Fibroblast of upper back skin (primary cell): ENCODE results near the gene ZBED6.
A peak's percentile ranks its signal among the peaks of the same experiment; 100 is the strongest.
"Not testable (repeated sequence)": the region's sequence is repeated elsewhere in the genome, so short reads cannot be mapped to it uniquely, and the experiment has no call there.

Experiments
- DNase-seq: peaks from one replicate; pipeline ENCODE4 v3.0.0-alpha.2; 2013

Gene ZBED6, protein sequence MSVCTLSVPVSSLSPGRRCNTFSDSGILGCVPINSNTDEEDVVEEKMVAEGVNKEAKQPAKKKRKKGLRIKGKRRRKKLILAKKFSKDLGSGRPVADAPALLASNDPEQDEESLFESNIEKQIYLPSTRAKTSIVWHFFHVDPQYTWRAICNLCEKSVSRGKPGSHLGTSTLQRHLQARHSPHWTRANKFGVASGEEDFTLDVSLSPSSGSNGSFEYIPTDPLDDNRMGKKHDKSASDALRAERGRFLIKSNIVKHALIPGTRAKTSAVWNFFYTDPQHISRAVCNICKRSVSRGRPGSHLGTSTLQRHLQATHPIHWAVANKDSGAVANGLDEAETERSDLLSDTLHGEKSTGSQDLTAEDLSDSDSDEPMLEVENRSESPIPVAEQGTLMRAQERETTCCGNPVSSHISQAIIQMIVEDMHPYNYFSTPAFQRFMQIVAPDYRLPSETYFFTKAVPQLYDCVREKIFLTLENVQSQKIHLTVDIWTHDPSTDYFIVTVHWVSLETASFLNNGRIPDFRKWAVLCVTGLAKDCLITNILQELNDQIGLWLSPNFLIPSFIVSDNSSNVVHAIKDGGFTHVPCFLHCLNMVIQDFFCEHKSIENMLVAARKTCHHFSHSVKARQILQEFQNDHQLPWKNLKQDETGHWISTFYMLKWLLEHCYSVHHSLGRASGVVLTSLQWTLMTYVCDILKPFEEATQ (N-terminal part only)

GRCh38 chr1:203795441-203796235, at the start of gene ZBED6, which contains the start of gene ZC3H11A:
ZBED6 (plus strand) TSS chr1:203795623; CDS start chr1:203797523, 1,900 bp downstream.
ZC3H11A (plus strand) TSS chr1:203795623; CDS start chr1:203817071, 21,448 bp downstream.
- DNase-seq: peak; percentile 99

DNA sequence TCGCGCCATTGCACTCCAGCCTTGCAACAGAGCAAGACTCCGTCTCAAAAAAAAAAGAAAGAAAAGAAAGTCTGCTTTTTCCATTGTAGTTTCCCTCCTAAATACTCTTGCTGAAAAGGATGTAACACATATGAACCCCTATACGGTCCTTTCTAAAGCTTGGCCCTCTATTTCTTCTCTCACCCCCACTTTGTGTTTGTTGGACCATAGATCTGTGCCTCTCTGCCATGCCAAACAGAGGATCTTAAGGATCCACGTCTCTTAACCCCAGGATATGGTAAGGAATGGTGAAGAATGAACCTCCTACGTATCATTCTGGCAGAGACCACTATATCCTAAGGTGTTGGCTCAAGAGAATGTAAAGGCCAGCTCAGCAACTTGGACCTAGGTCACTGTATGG, 49.1 kb upstream of the ZBED6 start:
- DNase-seq: no peak

GRCh38 chr1:203751051-203751450, 44.4 kb upstream of the ZBED6 start:
- peak; percentile 76 for DNase-seq

GRCh38 chr1:203751618-203752361, 43.6 kb upstream of the ZBED6 start:
- DNase-seq: not testable (repeated sequence)

GRCh38 chr1:203754455-203754864, 41.0 kb upstream of the ZBED6 start:
- DNase-seq: no peak

DNA sequence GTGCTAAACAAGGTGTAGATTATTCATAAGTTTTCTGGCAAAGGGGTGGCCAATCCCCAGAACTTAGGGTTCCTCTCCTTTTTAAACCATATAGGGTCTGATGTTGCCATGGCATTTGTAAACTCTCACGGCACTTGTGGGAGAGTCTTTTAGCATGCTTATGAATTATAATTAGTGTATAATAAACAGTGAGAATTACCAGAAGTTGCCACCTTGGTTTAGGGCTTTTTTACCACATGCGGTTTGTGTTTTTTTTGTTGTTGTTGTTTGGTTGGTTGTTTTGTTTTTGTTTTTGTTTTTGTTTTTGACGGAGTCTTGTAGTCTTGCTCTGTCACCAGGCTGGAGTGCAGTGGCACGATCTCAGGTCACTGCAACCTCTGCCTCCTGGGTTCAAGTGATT, 39.4 kb upstream of the ZBED6 start:
- no peak for DNase-seq

DNA sequence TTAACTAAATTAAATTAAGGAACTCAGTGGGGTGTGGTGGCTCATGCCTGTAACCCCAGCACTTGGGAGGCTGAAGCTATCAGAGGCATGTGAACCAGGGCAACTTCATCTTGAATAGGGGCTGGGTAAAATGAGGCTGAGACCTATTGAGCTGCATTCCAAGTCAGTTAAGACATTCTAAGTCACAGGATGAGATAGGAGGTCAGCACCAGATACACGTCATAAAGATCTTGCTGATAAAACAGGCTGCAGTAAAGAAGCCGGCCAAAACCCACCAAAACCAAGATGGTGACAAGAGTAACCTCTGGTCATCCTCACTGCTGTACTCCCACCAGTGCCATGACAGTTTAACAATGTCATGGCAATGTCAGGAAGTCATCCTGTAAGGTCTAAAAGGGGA, 36.7 kb upstream of the ZBED6 start:
- DNase-seq: not testable (repeated sequence)

DNA sequence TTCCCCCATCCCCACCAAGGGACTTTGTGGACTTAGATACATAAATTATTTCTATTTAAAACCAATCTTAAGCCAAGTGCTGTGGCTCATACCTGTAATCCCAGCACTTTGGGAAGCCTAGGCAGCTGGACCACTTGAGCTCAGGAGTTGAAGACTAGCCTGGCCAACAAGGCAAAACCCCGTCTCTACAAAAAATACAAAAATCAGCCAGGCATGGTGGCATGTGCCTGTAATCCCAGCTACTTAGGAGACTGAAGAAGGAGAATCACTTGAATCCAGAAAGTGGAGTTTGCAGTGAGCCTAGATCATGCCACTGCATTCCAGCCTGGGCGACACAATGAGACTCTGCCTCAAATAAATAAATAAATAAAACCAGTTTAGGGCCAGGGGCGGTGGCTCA, 34.9 kb upstream of the ZBED6 start:
- no peak for DNase-seq

DNA sequence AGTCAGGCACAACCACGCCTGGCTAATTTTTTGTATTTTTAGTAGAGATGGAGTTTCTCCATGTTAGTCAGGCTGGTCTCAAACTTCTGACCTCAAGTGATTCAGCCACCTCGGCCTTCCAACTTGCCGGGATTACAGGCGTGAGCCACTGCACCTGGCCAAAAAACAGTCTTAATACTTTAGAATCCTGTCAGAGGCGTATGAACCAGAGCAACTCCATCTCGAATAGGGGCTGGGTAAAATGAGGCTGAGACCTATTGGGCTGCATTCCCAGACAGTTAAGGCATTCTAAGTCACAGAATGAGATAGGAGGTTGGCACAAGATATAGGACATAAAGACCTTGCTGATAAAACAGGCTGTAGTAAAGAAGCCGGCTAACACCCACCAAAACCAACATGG, 33.5 kb upstream of the ZBED6 start:
- DNase-seq: not testable (repeated sequence)

- DNase-seq: no peak
These were observed 31.9 kb upstream of the ZBED6 start for GRCh38 chr1:203763505-203763904.

DNA sequence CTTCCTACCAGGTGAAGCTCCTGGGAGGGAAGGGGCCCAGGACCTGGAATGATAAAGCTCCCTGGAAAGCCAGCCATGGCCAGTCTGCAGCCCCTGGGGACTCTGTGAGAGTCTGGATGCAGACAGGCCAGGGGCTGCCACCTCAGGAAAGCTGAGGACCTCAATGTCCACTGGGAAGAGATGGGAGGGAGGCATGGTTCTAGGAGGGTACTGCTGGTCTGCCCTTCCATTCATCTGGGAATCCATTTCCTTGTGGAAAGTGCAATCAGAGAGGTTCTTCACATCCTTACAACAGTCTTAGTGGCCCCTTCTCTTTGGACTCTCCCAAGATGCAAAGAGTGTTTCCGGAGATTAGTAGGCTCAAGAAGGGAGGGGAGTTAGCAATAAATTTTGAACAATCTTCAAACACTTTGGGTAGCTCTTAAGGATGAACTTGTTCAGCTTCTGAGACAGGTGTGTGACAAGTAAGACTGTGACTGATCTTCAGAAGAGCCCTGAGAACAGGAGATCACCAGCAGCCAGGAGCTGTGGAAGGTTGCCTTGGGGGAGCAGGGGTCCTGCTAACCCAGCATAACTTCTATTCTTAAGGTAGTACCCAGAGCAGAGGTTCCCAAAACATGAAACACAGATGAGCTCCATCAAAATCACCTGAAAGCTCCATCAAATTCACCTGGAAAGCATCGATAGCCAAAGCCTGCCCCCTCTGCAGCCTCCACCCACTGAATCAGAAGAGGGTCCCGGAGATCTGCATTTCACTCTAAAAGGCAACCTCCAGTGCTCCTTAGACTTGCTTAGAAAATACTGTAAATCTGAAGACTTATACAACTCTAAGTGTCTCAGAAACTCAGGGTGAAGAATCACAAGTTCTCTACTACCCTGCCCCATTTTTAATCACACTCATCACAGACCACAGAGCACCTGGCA, 31.1 kb upstream of the ZBED6 start:
- DNase-seq: no peak

DNA sequence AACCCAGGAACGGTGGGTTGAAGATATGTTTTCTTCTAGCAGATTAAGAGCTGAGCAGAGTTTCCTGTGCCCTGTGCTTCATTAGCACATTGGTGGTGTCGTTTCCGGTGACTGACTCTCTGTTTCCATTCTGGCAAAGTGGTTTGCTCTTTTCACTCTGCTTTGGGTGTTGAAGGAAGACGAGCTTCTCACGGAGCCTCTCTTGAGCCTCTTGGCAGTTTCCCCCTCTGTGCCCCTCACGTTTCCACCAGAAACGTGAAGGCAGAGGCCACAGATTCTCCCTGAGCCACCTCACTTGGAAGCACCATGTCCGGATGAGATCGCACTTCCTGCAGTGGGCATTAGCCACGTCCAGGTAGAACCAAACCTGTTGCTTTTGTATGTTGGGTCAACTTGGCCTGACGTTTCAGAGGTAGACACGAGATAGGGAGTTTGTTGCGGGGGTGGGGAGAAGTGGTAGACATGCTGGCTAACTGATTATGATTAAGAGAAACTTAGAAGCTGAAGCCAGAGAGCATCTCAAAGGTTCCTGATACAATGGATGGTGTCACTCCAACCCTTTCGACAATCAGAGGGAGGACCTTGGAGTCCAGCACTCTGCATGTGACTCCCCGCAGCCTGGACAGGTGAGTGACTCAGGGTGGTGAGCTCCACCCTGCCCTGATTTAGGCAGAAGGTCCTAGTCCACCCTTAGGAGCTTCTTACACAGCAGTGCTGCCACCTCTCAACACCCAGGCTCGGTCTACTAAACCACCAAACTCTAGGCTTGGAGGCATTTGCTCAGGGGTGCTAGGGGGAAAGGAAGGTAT, 30.2 kb upstream of the ZBED6 start, which contains the start of gene LAX1:
Gene LAX1, plus strand, starts transcription at position 155 of the 809 bp plus-strand sequence. Its CDS starts 383 bp downstream, at position 538.
- no peak for DNase-seq

- DNase-seq: no peak
These were observed 27.2 kb upstream of the ZBED6 start for GRCh38 chr1:203768256-203768655.

DNA sequence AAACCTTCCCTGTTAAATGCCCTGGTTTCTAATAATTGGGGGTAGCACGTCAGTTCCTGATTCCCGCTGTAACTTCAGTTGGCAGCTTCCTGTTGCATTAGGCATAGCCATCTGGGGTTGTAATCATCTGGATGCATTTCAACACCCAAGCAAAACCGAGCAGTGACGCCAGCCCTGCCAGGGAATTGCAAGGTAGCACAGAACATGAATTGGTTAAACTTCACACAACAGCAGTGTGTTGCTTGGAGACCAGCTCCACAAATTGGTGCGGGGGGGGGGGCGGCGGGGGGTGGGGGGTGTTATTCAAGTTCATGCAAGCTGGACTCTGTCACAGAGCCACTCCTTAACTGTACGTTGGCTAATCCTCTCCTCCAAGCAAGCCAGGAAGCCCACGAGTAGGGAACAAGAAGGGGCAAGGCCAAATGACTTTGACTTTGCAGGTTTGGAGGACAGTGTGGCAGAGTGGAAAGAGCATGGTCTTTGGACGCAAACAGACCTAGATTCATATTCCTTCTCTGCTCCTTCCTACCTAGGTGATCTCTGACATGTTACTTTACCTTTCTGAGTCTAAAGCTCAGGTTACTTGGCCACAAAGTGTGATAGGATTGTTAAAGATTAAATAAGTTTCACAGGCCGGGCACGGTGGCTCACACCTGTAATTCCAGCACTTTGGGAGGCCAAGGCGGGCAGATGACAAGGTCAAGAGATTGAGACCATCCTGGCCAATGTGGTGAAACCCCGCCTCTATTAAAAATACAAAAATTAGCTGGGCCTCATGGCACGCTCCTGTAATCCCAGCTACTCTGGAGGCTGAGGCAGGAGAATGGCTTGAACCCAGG, 25.7 kb upstream of the ZBED6 start:
- peak; percentile 87 for DNase-seq

DNA sequence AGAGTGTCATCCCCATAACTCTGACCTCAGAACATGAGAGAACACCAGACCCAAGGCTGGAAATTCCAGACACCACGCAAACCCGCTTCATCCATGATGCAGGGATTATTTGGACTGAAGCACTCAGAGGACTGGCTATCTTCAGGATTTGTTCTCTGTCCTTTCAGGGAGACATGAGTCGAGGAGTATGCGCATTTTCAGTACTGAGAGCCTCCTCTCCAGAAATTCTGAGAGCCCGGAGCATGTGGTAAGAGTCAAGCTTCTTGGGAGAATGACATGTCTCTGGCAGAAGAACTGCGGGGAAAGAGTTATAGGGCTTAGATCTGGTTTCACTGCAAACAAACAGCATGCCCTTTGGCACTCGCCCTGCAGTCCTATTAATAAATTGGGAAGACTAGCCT, 23.5 kb upstream of the ZBED6 start:
- DNase-seq: no peak

DNA sequence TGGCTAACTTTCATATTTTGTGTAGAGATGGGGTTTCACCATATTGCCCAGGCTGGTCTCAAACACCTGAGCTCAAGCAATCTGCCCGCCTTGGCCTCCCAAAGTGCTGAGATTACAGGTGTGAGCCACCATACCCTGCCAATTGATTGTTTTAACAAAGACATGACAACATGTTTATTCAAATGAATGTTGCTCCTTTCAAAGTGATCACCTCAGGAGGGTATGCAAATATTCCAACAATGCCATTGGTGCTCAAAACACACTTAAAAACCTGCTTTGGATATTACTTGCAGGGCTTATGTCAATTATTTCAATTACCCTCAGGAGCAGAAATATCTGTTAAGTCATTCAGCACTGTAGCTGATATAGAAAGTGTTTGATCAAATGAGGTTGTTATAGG, 22.6 kb upstream of the ZBED6 start:
- DNase-seq: no peak

DNA sequence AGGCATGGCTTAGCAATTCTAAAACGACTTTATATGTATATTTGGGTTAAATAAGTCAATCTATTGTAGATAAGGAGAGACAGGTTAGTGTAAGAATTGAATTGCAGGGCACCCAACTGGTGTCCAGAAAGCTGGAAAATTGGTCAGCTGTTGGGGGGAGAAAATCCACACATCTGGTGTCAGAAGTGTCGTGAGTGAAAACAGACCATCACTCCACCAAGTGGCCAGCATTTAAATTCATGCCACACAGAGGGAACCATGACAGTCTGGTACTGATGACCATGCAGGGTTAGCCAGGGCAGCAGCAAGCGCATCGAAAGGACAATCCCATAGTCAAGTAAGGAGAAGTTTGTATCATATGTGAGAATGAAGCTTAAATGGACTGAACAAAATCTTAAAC, 18.8 kb upstream of the ZBED6 start:
- no peak for DNase-seq

GRCh38 chr1:203777596-203777995, 17.8 kb upstream of the ZBED6 start:
- DNase-seq: no peak

GRCh38 chr1:203778146-203778545, 17.3 kb upstream of the ZBED6 start:
- no peak for DNase-seq
